ENCODE results near the gene UFSP2.

Gene UFSP2

DNA sequence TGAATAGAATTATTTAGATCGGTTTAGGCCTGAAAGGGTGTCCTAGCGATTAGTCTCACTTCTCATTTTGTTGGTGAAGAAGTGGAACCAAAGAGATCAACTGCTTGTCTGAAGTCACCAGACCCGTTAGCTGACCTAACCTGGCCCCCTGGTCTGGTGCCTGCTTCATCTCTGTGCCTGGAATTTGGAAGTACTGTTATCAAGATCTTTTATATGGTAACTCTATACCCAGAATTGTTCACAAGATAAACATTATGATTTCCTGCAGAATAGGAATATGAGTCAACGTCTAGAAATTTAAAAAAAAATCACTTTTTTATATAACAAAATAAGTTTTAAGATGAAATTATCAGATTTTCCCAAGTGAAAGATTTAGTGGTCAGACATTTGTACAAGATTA lies 67.2 kb downstream of the UFSP2 start:
- DNase-seq (ENCODE audit: low read depth) = no peak
- TF ChIP-seq, protein P1, sequence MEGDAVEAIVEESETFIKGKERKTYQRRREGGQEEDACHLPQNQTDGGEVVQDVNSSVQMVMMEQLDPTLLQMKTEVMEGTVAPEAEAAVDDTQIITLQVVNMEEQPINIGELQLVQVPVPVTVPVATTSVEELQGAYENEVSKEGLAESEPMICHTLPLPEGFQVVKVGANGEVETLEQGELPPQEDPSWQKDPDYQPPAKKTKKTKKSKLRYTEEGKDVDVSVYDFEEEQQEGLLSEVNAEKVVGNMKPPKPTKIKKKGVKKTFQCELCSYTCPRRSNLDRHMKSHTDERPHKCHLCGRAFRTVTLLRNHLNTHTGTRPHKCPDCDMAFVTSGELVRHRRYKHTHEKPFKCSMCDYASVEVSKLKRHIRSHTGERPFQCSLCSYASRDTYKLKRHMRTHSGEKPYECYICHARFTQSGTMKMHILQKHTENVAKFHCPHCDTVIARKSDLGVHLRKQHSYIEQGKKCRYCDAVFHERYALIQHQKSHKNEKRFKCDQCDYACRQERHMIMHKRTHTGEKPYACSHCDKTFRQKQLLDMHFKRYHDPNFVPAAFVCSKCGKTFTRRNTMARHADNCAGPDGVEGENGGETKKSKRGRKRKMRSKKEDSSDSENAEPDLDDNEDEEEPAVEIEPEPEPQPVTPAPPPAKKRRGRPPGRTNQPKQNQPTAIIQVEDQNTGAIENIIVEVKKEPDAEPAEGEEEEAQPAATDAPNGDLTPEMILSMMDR (conservative IDR thresholded peaks at IDR 0.05; ENCODE audit: low read length) = no peak

GRCh38 chr4:185357733-185358440 lies 67.9 kb downstream of the UFSP2 start:
- H3K4me3 ChIP-seq (ENCODE audit: low read length) = no peak overlapping the region
- TF ChIP-seq, protein P1 (conservative IDR thresholded peaks at IDR 0.05; ENCODE audit: low read length) = no peak
- no peak for DNase-seq (ENCODE audit: low read depth)

More for the DNA sequence above, 67.2 kb downstream of the UFSP2 start:
- H3K4me3 ChIP-seq (ENCODE audit: low read length) = no peak overlapping the region

- peak; percentile 9 for DNase-seq (ENCODE audit: low read depth)
- H3K4me3 ChIP-seq (ENCODE audit: low read length) = no peak overlapping the region
- TF ChIP-seq, protein P1 (conservative IDR thresholded peaks at IDR 0.05; ENCODE audit: low read length) = no peak
Observed at GRCh38 chr4:185357211-185357610, 68.6 kb downstream of the UFSP2 start.

GRCh38 chr4:185352741-185353140 lies 73.0 kb downstream of the UFSP2 start:
- no peak overlapping the region for H3K4me3 ChIP-seq (ENCODE audit: low read length)
- TF ChIP-seq, protein P1 (conservative IDR thresholded peaks at IDR 0.05; ENCODE audit: low read length) = no peak
- no peak for DNase-seq (ENCODE audit: low read depth)

GRCh38 chr4:185352202-185352601 lies 73.6 kb downstream of the UFSP2 start:
- H3K4me3 ChIP-seq (ENCODE audit: low read length) = no peak overlapping the region
- DNase-seq (ENCODE audit: low read depth) = no peak
- TF ChIP-seq, protein P1 (conservative IDR thresholded peaks at IDR 0.05; ENCODE audit: low read length) = no peak

- DNase-seq (ENCODE audit: low read depth) = no peak
- TF ChIP-seq, protein P1 (conservative IDR thresholded peaks at IDR 0.05; ENCODE audit: low read length) = no peak
- H3K4me3 ChIP-seq (ENCODE audit: low read length) = no peak overlapping the region
Observed at GRCh38 chr4:185351691-185352090, 74.1 kb downstream of the UFSP2 start.
